Measurements from ENCODE around the gene PTPRN2.
"Not testable (repeated sequence)": the region's sequence is repeated elsewhere in the genome, so short reads cannot be mapped to it uniquely, and the experiment has no call there.

The PTPRN2 gene

DNA sequence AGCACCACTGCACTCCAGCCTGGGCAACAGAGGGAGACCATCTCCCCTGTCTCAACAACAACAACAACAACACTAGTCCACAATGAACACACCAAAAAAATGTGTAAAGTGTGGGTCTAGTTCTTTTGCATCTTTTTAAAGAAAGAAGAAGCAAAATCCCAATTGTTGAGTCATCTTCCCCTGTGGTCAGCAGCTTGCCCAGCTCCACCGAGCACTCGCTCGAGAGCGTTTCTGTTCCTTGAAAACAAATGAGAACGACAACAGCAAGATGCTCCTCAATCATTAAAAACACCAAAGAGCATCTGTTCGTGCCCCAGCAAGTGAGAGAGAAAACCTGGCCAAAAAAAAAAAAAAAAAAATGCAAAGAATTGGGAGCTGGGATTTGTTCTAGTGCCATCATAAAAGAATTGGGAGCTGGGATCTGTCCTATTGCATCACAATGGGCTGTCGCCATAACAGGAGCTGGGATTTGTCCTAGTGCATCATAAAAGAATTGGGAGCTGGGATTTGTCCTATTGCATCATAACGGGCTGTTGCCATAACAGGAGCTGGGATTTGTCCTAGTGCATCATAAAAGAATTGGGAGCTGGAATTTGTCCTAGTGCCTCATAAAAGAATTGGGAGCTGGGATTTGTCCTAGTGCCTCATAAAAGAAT is 118.1 kb downstream of the PTPRN2 start:
- H3K27ac Mint-ChIP-seq = no peak overlapping the region
- no peaks in the 10 kb centered on the region for H3K27me3 Mint-ChIP-seq
- H3K9me3 Mint-ChIP-seq = peaks cover 4% of the 10 kb centered on the region
- CTCF ChIA-PET = interaction anchor here (0.6 kb wide), 1 partner anchor 60 kb away, joined by 4 read pairs; no protein-coding TSS in a partner anchor
- H3K4me3 Mint-ChIP-seq = no peak overlapping the region
- H3K4me1 Mint-ChIP-seq = peaks cover 3% of the 10 kb centered on the region
- DNase-seq = no peak
- H3K36me3 Mint-ChIP-seq = no peaks in the 10 kb centered on the region

DNA sequence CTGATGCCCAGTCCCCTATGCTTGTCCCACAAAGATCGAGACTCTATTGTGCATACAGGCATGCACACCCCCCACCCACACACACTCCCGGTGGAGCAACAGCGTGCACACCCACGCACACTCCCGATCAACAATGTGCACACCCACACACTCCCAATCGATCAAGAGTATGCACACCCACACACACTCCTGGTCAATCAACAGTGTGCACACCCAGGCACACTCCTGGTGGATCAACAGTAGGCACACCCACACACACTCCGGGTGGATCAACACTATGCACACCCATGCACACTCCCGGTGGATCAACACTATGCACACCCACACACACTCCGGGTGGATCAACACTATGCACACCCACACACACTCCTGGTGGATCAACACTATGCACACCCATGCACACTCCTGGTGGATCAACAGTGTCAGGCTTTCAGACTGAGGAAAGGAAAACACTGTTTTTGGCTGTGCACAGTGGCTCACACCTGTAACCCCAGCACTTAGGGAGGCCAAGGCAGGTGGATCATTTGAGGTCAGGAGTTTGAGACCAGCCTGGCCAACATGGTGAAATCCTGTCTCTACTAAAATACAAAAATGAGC is 118.8 kb downstream of the PTPRN2 start:
- Mint-ChIP-seq H3K27me3 (no peaks in the 10 kb centered on the region), H3K9me3 (peaks cover 6% of the 10 kb centered on the region), H3K4me3 (no peak overlapping the region), H3K4me1 (peaks cover 3% of the 10 kb centered on the region), H3K36me3 (no peaks in the 10 kb centered on the region), H3K27ac (no peak overlapping the region)
- no peak for DNase-seq
- CTCF ChIA-PET = no interaction called here

DNA sequence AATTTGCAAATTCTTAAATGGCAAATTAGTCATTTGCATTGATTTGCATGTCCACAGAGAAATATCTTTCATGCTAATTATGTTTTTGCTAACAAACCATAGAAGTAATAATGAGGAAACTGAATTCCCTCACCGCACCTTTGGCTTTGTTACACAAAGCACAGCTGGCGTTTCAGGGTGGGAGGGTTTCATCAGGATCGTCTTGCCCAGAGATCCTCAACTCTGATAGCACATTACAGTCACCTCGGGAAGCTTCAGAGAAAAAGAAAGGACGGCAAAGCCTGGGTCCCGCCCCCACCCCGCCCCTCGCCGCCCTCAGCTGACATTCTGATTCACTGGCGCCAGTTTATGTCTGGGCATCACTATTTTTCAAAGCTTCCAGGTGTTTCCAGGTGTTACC is 119.4 kb downstream of the PTPRN2 start:
- DNase-seq = no peak
- CTCF ChIA-PET = no interaction called here
- no peaks in the 10 kb centered on the region for H3K36me3 Mint-ChIP-seq
- peaks cover 3% of the 10 kb centered on the region for H3K4me1 Mint-ChIP-seq
- no peaks in the 10 kb centered on the region for H3K27me3 Mint-ChIP-seq
- peaks cover 10% of the 10 kb centered on the region for H3K9me3 Mint-ChIP-seq
- no peak overlapping the region for H3K27ac Mint-ChIP-seq
- H3K4me3 Mint-ChIP-seq = no peak overlapping the region

DNA sequence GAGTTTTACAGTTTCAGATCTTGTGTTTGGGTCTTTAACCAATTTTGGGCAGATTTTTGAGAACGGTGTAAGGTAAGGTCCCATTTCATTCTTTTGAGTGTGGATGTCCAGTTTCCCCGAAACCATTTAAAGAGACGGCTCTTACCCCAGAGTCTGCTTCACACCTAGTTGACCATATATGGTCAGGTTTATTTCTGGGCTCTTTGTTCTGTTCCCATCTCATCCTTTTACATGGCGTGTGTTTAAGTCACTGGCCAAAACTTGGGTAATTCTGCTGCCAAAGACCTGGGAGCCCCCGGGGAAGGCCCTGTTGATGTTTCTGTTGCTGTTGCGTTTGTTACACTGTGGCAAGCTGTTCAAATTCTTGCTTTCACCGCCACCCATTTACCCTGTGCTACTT is 120.1 kb downstream of the PTPRN2 start:
- H3K4me1 Mint-ChIP-seq = no peaks in the 10 kb centered on the region
- no peak overlapping the region for H3K27ac Mint-ChIP-seq
- H3K4me3 Mint-ChIP-seq = no peak overlapping the region
- CTCF ChIA-PET = no interaction called here
- peaks cover 11% of the 10 kb centered on the region for H3K9me3 Mint-ChIP-seq
- DNase-seq = no peak
- no peaks in the 10 kb centered on the region for H3K27me3 Mint-ChIP-seq
- H3K36me3 Mint-ChIP-seq = no peaks in the 10 kb centered on the region

DNA sequence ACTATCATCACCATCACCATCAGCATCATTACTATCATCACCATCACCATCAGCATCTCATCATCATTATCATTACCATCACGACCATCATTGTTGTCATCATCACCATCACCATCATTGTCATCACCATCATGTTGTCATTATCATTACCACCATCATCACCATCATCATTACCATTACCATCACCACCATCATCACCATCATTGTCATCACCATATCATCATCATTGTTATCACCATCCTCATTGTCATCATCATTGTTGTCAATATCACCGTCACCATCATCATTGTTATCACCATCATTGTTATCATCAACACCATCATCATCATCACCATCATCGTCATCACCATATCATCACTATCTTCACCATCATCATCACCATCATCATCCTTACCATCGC is 124.3 kb downstream of the PTPRN2 start:
- H3K4me1 Mint-ChIP-seq = no peaks in the 10 kb centered on the region
- CTCF ChIA-PET = no interaction called here
- H3K36me3 Mint-ChIP-seq = no peaks in the 10 kb centered on the region
- DNase-seq = no peak
- no peak overlapping the region for H3K27ac Mint-ChIP-seq
- H3K27me3 Mint-ChIP-seq = no peaks in the 10 kb centered on the region
- peaks cover 11% of the 10 kb centered on the region for H3K9me3 Mint-ChIP-seq
- no peak overlapping the region for H3K4me3 Mint-ChIP-seq

DNA sequence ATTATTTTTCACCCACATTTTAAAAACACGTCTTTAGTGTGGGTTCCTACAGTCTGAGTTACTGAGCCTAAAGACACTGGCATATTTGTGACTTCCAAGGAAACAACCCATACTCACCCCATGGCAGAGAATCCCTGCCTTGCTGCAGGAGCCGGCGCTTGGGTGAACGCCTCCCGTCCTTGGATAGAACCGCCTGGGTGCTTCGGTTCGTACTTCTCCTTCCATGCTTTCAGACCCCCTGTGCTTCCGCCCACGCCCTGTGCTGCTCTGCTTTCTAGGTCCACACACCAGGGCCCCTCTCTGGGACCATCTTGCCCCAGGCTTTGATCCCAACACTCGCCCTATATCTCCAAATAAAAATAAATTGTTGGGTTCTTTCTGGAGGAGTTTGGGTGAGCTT is 125.8 kb downstream of the PTPRN2 start:
- Mint-ChIP-seq H3K4me1 (no peaks in the 10 kb centered on the region), H3K36me3 (no peaks in the 10 kb centered on the region), H3K27me3 (no peaks in the 10 kb centered on the region), H3K27ac (no peak overlapping the region), H3K4me3 (no peak overlapping the region), H3K9me3 (peaks cover 14% of the 10 kb centered on the region)
- no peak for DNase-seq
- CTCF ChIA-PET = no interaction called here

DNA sequence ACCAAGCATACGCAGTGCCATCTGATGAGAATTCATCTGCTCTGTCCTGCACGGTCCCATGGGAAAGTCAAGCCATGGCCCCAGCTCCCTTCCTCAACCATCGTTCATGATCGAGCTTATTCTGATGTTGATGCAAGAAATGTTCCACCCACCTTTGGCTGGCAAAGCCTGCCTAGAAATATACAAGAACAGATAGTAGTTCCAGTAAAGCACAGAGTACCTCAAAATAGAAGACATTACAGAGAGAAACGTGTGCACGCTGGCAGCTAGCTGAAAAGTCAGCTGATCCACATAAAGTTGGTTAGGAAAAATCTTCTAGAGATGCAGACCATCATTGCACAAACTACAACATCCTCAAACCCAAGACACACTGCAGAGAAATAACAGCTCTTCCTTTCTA is 127.0 kb downstream of the PTPRN2 start:
- Mint-ChIP-seq H3K4me1 (no peaks in the 10 kb centered on the region), H3K9me3 (peaks cover 24% of the 10 kb centered on the region), H3K27ac (no peak overlapping the region), H3K36me3 (no peaks in the 10 kb centered on the region), H3K4me3 (no peak overlapping the region), H3K27me3 (no peaks in the 10 kb centered on the region)
- CTCF ChIA-PET = no interaction called here
- DNase-seq = no peak

DNA sequence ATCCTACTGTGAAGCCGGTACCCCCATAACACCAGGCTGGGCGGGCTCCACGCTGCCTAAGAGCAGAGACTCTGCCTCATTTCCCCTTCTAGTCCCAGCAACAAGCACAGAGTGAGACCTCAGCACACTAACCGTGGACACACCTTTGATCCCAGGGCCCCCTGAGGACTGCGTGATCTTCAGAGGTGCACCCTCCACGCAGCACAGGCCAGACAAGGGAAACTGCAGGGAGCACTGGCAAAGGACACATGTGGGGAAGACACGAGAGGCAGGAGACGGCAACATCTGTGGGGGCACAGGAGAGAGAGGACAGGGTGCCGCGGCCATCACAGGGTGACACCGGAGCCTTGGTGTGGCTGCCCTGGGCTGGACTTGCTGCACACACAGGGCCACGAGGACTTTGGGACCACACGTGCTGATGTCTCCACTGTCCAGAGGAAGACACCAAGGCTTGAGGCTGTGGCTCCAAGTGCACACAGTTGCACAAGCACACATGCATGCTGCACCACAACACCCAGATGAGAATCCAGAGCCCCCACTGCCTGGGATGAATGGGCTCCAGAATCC is 128.8 kb downstream of the PTPRN2 start:
- Mint-ChIP-seq H3K9me3 (peaks cover 25% of the 10 kb centered on the region), H3K36me3 (no peaks in the 10 kb centered on the region), H3K27me3 (no peaks in the 10 kb centered on the region), H3K27ac (no peak overlapping the region), H3K4me3 (no peak overlapping the region), H3K4me1 (no peaks in the 10 kb centered on the region)
- DNase-seq = no peak
- CTCF ChIA-PET = no interaction called here

DNA sequence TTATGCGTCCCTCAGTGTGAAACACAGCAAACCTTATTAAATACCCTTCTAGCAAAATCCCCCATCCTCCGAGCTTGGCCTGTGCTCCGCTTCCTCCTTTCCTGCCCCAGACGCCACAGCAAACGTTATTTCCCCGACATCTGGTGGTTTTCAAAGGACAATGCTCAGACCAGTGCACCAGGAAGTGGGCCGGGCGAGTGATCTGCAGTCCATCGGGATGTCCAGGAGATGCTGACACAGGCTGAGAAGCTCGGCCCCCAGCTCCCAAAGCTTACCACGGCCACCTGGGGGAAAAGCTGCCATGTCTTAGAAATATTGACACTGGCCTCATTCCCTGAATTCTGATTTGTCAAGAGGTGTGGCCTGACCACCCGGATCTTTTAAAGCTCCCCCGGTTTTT is 129.5 kb downstream of the PTPRN2 start:
- H3K27ac Mint-ChIP-seq = no peak overlapping the region
- DNase-seq = no peak
- peaks cover 23% of the 10 kb centered on the region for H3K9me3 Mint-ChIP-seq
- H3K36me3 Mint-ChIP-seq = no peaks in the 10 kb centered on the region
- H3K27me3 Mint-ChIP-seq = no peaks in the 10 kb centered on the region
- no peak overlapping the region for H3K4me3 Mint-ChIP-seq
- CTCF ChIA-PET = no interaction called here
- H3K4me1 Mint-ChIP-seq = no peaks in the 10 kb centered on the region

DNA sequence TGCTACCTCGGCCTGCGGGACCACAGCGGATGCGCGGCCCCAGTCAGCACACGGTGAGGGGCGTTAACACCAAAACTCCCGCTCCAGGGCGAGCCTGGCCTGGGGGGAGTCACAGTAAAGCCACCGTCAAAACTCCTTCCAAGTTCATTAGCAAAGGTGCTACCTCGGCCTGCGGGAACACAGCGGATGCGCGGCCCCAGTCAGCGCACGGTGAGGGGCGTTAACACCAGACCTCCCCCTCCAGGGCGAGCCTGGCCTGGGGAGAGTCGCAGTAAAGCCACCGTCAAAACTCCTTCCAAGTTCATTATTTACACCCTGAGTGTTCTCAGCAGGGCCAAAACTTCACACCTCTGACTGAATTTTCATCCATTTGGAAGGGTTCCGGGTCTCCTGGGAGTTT is 130.0 kb downstream of the PTPRN2 start:
- DNase-seq, H3K27me3 Mint-ChIP-seq, H3K36me3 Mint-ChIP-seq, H3K4me3 Mint-ChIP-seq, CTCF ChIA-PET, H3K27ac Mint-ChIP-seq, H3K4me1 Mint-ChIP-seq: not testable (repeated sequence)
- peaks cover 23% of the 10 kb centered on the region for H3K9me3 Mint-ChIP-seq

DNA sequence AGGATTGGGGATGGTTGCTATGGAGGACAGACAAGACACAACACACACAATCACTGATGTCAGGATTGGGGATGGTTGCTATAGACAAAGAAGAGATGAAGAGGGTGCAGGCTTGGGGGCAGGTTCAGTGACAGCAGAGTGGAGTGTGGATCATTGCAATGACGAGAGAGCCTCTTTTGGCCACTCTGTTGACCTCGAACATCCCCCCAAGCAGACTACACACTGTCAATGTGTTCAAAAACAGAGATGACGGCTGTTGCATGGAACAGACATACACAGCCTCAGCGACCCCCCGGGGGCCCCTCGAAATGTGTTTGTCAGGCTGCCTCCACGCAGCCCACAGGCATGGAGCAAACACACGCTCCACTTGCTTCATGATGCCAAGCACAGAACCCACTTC is 133.0 kb downstream of the PTPRN2 start:
- Mint-ChIP-seq H3K4me3 (no peak overlapping the region), H3K27ac (no peak overlapping the region), H3K9me3 (peaks cover 23% of the 10 kb centered on the region), H3K4me1 (no peaks in the 10 kb centered on the region), H3K36me3 (no peaks in the 10 kb centered on the region), H3K27me3 (no peaks in the 10 kb centered on the region)
- no peak for DNase-seq
- CTCF ChIA-PET = no interaction called here

DNA sequence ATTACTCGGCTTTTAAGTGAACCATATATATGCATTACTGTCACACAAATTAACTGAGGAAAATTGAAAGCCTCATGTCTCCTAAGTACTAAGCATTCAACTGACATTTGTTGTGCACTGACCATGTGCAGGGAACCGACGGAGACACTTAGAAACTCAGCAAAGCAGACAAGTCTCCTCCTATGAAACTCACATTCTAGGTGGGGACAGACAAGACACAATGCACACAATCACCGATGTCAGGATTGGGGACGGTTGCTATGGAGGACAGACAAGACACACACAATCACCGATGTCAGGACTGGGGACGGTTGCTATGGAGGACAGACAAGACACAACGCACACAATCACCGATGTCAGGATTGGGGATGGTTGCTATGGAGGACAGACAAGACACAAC is 134.0 kb downstream of the PTPRN2 start:
- Mint-ChIP-seq H3K9me3 (peaks cover 23% of the 10 kb centered on the region), H3K4me1 (no peaks in the 10 kb centered on the region), H3K27me3 (no peaks in the 10 kb centered on the region), H3K36me3 (no peaks in the 10 kb centered on the region), H3K27ac (no peak overlapping the region), H3K4me3 (no peak overlapping the region)
- CTCF ChIA-PET = no interaction called here
- DNase-seq = no peak

DNA sequence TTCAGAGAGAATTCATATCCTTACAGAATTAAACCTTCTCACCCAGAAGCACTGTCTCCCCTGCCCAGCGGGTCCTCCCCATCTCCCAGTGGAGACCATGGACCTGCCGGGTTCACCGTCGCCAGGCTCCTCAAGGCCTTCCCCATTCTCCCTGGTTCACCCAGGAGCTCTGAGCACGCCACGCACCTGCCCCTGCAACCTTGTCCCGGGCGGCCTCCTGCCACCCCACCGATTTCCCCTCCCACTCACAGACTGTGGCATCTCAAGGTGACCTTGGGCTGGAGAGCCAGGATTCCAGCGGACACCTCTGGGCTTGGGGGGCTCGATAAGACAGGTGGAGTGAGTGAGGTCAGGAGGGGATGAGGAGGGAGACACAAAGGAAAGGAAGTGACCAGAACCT is 135.3 kb downstream of the PTPRN2 start:
- CTCF ChIA-PET = no interaction called here
- H3K36me3 Mint-ChIP-seq = no peaks in the 10 kb centered on the region
- no peak for DNase-seq
- H3K9me3 Mint-ChIP-seq = peaks cover 23% of the 10 kb centered on the region
- H3K27ac Mint-ChIP-seq = no peak overlapping the region
- H3K4me1 Mint-ChIP-seq = no peaks in the 10 kb centered on the region
- no peak overlapping the region for H3K4me3 Mint-ChIP-seq
- no peaks in the 10 kb centered on the region for H3K27me3 Mint-ChIP-seq

DNA sequence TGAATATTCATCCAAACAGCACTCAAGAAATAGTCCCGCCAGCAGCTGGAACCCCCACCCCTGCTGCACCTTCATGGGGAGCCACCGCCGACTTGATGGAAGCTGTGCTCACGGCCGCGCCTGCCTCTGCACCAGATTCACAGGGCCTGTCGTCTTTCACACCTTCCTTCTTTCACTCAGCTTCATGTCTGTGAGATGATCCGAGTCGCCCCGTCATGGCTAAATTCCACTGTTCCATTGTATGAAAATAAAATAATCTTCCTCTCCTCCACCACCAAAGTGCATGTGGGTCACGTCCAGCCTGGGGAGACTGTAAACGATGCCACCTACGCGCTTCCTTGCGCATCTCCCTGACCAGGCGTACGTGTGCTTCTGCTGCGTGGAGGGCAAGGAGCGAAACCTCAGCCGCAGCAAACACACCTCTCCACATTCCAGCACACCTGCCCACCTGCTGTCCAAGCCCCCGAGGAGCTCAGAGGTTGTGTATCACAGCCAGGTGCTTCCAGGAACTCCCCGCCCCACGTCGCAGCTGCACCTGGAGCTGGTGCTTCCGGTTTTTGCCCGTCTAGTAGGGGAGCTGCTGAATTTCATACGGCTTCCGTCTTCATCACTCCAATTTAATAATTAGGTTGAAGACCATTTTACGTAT is 137.0 kb downstream of the PTPRN2 start:
- Mint-ChIP-seq H3K9me3 (peaks cover 9% of the 10 kb centered on the region), H3K27me3 (no peaks in the 10 kb centered on the region), H3K4me3 (no peak overlapping the region), H3K27ac (no peak overlapping the region), H3K4me1 (no peaks in the 10 kb centered on the region), H3K36me3 (no peaks in the 10 kb centered on the region)
- CTCF ChIA-PET = no interaction called here
- DNase-seq = no peak

DNA sequence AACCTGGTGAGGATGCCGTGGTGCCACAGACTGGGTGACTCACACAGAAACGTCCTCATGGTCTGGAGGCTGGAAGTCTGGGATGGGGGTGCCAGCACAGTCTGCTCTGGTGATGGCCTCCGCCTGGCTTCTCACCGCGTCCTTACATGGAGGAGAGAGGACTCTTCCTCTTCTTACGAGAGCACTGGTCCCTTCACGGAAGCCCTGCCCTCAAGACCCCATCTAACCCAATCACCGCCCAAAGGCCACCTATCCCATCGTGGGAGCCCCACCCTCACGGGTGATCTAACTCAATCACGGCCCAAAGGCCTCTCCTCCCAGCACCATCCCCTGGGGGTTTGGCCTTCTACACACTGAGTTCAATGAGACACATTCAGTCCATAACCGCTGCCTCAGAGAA is 137.7 kb downstream of the PTPRN2 start:
- no peaks in the 10 kb centered on the region for H3K36me3 Mint-ChIP-seq
- H3K9me3 Mint-ChIP-seq = peaks cover 9% of the 10 kb centered on the region
- DNase-seq = no peak
- CTCF ChIA-PET = no interaction called here
- no peak overlapping the region for H3K27ac Mint-ChIP-seq
- no peaks in the 10 kb centered on the region for H3K27me3 Mint-ChIP-seq
- no peak overlapping the region for H3K4me3 Mint-ChIP-seq
- no peaks in the 10 kb centered on the region for H3K4me1 Mint-ChIP-seq

Data from activated naive CD4-positive, alpha-beta T cell treated with anti-CD3 and anti-CD28 coated beads, Interleukin-2, amount 10 ng/mL, durations not matched to agents 7 days and 5 days (primary cell).